HG02870 (cell line): ENCODE results near the gene PLA2G3.
"Not testable (repeated sequence)": the region's sequence is repeated elsewhere in the genome, so short reads cannot be mapped to it uniquely, and the experiment has no call there.

ENCODE experiments used
- ATAC-seq: cut with Tn5 transposase; IDR thresholded peaks from one replicate; pipeline ENCODE4 v1.9.1; 2021; ENCODE audit warnings: mild to moderate bottlenecking, moderate library complexity; ENCODE audit not compliant: unreplicated experiment

PLA2G3 gene

GRCh38 chr22:31124811-31125465 is 15.4 kb downstream of the PLA2G3 start:
- ATAC-seq, result no peak

DNA sequence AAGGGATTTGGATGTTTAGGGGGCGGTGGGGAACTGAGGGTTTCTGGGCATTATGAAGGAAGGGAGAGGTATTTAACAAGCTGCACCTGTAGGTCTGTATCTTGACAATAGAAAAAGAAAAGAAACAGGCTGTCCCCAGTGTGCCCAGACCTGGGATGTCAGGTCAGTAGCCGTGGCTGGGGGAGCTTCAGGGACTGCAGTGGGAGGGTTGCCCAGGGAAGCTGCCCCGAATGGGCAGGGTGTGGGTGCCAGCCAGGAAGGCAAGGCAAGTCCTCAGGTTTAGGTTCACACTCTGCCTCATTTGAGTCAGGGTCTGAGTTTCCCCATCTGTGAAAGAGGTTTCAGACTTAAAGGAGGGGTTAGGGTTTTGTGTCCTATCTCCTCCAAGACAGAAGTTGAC is 16.0 kb downstream of the PLA2G3 start:
- ATAC-seq, result no peak

GRCh38 chr22:31123292-31123602 is 17.1 kb downstream of the PLA2G3 start:
- no peak for ATAC-seq

DNA sequence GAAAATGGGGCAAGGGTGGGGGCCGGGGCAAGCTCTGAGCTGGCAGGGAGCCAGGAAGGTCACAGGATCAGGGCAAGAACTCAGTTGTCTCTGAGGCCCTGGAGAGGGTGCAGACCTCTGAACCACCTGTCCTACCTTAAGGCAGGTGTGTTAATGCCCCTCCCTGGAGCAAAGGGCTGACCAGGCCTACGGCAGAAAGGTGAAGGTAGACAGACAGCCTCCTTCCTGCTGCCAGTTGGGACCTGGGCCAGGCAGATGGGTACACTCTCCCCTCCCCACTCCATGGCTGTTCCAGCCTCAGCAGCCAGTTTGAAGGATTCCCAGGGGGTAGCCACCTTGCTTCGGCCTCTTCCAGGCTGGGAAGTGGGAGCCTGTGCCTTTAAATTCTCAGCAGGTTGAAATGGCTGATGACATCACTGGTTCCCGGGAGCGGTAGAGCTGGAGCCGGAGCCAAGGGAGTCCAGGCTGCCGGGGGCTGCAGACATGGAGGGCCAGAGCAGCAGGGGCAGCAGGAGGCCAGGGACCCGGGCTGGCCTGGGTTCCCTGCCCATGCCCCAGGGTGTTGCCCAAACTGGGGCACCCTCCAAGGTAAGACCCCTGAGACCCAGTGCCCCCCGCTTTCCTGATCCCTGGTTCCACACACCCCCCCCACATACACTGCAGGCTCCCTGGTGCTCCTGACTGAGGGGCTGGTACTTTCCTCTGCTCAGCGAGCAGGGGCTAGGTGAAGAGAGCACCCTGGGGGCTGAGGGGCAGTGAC is 17.6 kb downstream of the PLA2G3 start, which contains the start of gene INPP5J:
INPP5J (plus strand) TSS at position 435 of the 760 bp plus-strand sequence; CDS start at position 484, 49 bp downstream.
- ATAC-seq, result no peak

DNA sequence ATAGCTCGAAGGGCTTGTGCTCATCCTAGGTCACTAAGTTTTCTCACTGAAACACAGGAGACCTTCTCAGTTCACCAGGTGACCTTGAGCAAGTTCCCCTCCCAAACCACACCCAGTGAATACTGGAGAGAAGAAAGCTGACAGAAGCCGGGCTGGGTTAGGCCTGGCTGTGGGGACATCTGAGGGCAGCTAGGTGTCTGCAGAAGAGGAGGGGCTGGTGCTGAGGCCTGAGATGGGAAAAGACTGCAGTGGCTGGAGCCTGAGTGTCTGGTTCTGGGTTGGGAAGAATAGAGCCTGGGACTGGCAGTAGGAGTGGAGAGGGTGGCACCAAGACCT is 18.1 kb downstream of the PLA2G3 start:
- ATAC-seq, result no peak

- no peak for ATAC-seq
These were observed 18.9 kb downstream of the PLA2G3 start for GRCh38 chr22:31121403-31121802.

DNA sequence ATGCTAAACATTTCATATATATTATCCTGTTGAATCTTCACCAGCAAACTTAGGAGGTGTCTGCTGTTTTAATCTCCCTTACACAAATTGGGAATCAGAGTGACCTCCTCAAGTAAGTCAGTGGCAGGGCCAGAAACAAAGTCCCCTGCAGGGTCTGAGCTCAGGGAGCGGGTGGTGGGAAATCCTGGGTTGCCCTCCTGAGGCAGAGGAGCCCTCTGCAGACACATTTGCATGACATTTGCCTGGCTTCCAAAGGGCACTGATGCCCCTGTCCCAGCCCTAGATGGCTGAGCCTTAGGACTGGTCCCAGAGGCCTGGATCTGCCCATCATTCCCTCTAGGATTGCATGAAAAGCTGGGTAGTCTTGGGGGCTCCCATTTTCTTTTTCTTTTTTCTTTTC is 19.7 kb downstream of the PLA2G3 start:
- ATAC-seq, result no peak

- no peak for ATAC-seq
These were observed 20.1 kb downstream of the PLA2G3 start for GRCh38 chr22:31120230-31120629.

- no peak for ATAC-seq
These were observed 21.1 kb downstream of the PLA2G3 start for GRCh38 chr22:31119026-31119717.

- ATAC-seq, result no peak
These were observed 22.1 kb downstream of the PLA2G3 start for GRCh38 chr22:31118046-31118820.

GRCh38 chr22:31112547-31113091 is 27.7 kb downstream of the PLA2G3 start:
- ATAC-seq, result not testable (repeated sequence)

GRCh38 chr22:31107894-31108218 is 32.5 kb downstream of the PLA2G3 start:
- no peak for ATAC-seq

DNA sequence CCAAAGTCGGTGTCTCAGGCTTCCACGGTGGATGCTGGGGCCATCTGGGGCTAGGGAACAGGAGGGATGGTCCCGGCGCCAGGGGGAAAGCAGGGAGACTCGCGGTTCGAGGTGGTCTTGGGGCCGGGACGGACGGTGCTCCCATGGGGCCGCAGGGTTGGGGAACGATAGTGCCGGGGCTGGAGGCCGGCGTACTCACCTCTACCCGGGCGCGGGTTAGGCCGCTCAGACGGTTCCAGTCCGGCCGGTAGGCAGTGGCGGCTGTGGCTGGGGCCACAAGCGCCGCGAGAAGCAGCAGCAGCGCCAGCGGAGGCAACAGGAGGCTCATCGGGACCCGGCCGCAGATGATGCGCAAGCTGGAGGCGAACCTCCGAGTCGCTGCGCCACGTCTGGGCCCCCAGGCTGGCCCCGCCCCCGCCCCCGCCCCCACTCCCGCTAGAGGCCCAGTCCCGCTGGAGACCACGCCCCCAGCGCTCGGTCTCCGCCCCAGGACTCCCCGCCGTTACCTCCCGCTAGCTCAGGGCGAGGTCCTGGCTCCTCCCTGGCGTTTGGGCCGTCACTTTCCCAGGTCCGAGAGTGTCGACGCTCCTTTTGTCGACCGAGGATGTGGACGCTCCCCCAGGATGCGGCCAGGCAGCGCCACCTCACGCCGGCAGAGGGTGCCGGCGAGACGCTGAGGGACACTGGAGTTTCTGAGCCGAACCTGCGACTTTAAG is 33.0 kb downstream of the PLA2G3 start, which contains the start of gene SELENOM:
SELENOM (minus strand) TSS at position 391 of the 716 bp plus-strand sequence; CDS start at position 328, 63 bp downstream.
- peak; percentile 77 for ATAC-seq

DNA sequence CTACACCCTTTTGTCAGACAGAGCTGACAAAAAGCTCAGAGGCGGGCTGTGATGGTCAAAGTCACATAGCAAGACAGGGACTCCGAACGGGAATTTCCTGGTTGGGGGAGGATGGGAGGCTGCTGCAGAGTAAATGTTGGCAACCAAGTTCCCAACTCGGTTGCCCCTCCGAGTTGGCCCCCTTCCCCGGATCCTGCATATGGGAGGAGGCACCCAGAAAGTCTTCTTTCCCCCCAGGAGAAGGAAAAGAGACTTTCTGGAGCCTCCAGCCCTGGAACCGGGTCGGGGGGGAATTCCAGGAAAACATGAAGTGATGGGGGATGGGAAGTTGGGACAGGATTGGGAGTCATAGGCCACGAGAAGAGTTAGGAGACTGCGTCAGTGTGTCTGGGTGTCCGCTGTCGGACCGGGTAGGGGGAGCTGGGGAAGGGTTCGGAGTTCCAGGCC is 33.6 kb downstream of the PLA2G3 start:
- ATAC-seq, result no peak

DNA sequence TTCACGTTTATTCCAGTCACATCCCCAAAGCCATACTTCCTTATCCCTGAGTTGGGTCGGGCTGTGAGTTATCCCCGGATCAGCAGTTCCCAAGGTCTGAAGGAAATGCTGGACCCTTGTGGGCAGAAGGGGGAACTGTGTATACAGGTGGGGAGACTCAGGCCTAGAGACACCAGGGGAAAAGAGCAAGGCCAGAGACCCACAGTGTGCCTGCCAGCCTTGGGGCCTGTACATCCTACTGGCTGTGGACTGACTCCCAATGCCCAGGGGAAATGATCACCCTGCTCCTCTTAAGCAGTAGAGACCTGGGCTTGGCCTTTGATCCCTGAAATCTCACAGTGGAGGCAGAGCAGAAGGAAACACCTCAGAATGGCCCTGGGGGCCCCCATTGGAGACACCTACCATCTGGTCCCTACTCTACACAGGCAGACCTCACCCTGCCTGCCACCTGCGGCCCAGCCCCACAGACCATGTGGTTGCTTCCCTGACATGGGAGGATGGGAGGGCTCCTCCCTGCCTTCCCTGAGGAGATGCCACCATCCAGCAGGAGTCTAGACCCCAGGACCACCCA is 34.2 kb downstream of the PLA2G3 start:
- no peak for ATAC-seq

GRCh38 chr22:31105282-31105929 is 34.9 kb downstream of the PLA2G3 start:
- no peak for ATAC-seq

DNA sequence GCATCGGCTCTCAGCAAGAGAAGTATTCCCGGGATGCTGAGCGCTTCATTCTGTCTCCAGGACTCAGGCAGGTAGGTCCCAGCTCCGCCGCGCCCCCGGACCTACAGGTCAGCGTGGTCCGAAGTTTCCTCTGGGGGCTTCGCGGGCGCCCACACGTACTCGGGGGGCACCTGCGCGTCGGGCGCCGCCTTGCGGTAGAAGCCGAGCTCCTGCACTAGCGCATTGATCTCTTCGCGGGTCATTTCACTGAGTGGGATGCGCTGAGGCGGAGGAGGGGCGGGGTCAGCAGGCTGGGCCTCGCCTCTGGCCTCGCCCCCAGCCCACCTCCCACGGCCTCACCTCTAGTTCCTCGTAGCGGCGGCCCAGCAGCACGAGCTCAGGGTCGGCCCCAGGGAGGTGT is 35.4 kb downstream of the PLA2G3 start:
- ATAC-seq, result no peak

DNA sequence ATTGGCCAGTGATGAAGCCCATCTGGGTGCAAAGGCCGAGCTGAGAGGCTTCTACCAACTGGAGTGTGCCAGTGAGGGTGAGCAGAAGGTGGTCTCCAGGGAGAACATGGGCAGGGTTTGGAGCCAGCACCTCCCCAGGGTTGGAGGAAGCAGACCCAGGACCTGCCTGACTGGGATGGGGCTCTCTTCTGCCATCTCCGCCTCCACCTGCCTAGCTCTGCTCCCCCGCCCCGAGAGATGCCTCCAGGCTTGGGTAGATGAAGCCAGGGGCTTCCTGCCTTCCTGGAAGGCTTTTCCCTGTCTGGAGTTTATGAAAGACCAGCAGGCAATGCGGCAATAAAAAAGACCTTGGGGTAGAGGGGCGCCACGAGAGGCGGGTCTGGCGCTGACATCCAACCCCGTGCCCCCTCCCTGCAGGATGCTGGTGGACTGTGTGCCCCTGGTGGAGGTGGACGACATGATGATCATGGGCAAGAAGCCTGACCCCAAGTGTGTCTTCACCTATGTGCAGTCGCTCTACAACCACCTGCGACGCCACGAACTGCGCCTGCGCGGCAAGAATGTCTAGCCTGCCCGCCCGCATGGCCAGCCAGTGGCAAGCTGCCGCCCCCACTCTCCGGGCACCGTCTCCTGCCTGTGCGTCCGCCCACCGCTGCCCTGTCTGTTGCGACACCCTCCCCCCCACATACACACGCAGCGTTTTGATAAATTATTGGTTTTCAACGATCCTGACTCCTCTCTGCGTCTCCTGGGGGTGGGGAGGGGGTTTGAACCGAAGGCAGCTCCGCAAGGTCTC is 36.2 kb downstream of the PLA2G3 start:
- no peak for ATAC-seq

DNA sequence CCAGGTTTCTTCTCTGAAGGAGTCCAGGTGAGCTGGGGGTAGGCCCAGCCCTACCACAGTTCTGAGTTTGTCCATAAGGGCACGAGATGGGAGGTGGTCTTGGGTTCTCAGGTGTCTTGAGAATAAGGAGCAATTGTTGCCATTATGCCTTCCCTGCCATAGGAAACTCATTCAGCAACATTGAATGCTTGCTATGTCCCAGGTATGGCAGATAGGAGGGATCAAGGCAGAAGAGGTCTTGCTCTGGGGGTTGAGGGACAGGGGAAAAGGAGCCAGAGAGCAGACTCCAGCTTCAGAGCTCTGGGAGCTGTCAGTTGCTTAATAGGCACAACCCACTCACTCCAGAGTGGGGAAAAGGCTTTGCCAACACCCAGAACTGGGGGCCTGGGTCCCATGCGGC is 37.2 kb downstream of the PLA2G3 start:
- ATAC-seq, result no peak
